Activated CD4-positive, alpha-beta T cell treated with anti-CD3 and anti-CD28 coated beads, Interleukin-2, Interleukin-4, amounts not matched to agents 100 ng/mL and 50 ng/mL, durations not matched to agents 16 hours and 8 hours (primary cell): ENCODE measurements around the gene OR2B2.

Experiments used
- DNase-seq: peaks from one replicate; pipeline ENCODE4 v3.0.0-alpha.2; 2020; ENCODE audit warnings: low spot score

The OR2B2 gene

GRCh38 chr6:27866357-27867050 is 45.7 kb downstream of the OR2B2 start:
- DNase-seq, result peak; percentile 85

DNA sequence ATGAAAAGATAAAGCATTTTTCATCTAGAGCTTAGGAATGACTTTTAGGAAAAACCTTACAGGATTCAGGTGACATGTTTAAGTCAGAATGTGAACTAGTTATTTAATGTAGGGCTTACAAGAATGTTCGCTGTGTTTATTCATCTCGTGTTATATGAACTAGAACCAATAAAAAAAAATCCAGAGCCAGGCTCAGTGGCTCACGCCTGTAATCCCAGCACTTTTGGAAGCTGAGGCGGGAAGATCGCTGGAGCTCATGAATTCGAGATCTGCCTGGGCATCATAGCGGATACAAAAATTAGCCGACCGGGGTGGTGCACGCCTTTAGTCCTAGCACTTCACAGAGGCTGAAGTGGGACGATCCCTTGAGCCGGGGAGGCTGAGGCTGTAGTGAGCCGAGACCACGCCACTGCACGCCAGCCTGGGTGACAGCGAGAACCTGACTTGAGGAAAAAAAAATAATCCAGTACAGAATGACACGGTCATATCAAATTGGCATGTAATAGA is 46.3 kb downstream of the OR2B2 start:
- peak; percentile 75 for DNase-seq

- peak; percentile 96 for DNase-seq
Measured at GRCh38 chr6:27864906-27865849, 47.0 kb downstream of the OR2B2 start.

- peak; percentile 42 for DNase-seq
Measured at GRCh38 chr6:27863962-27864905, 48.0 kb downstream of the OR2B2 start.

DNA sequence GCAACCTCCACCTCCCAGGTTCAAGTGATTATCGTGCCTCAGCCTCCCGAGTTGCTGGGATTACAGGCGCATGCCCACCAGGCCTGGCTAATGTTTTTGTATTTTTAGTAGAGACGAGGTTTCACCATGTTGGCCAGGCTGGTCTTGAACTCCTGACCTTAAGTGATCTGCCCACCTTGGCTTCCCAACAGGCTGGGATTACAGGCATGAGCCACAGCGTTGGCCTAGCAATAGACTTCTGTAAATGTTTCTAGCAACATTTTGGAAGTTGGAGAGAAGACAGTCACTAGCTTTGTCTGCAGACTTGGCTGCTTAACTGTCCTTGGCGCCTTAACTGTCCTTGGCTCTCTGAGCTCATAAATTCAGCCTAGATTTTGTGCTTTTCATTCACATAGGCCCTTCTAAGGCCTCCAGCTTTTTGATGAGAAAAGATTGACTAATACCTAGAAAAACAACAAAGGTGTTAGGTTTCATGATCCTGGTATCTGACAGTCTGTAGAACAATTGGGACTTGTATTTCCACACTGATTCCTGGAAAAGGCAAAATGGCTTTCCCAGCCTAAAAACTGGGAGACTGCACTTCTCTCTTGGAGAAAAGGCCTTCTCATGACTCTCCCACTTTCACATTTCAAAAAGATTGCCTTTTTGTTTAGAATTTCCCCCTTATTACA is 49.7 kb downstream of the OR2B2 start:
- DNase-seq, result no peak

DNA sequence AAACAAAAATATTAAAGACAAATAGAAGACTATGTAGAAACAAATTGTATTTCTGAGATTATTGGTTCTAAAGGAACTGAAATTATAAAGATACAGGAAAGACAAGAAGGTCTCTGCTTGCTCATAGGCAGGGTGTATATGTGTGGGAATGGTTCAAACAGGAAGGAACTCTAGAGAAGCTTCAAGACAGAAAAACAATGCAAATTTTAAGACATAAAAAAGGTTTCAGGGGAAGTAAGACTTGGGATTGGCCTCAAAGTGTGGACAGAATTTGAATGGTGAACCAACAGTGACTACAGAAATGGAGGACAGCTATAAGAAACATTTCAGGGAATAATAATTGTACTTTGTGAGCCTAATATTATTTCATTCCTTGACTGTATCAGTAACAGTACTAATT is 50.3 kb downstream of the OR2B2 start:
- no peak for DNase-seq

DNA sequence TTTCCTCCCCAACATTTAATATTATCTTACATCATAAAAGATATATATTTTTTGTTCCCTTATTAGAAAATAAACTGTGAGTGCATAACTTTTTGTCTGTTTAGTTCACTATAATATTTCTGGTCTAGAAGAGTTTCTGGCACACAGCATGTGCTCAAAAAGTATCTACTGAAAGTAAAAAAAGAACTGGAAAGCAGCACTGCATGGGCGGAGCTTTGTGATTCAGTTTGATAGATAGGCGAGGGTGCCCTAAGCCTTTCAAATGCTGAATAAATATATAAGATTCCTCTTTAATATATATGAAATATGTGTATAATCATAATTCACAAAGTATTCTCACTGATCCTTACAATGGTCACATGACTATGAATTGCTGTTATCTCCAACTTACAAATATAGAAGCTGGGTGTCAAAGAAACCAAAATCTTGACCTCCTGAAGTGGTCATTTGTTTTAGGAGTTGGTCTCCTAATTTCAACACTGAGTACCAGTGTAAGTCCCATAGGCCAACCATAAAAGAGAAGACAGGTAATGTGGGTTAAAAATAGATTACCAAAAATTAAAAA is 50.8 kb downstream of the OR2B2 start:
- no peak for DNase-seq
